ENCODE results near the gene NXNL1. TPM values are rescaled to one million over a fixed set of nuclear protein-coding genes. Genes with fewer than 3 reads are reported as not detected.
A peak's percentile ranks its signal among the peaks of the same experiment; 100 is the strongest.

NXNL1 gene
- total RNA-seq, 1 donor = not detected

GRCh38 chr19:17484520-17485185 lies 23.9 kb upstream of the NXNL1 start:
- Histone ChIP-seq H2AFZ (ENCODE audit: low read length) (no peak overlapping the region), H3K4me2 (ENCODE audit: insufficient read depth, low read length) (no peak overlapping the region), H3K4me1 (ENCODE audit: insufficient read depth, low read length) (peaks cover 6% of the 10 kb centered on the region), H3K36me3 (ENCODE audit: insufficient read depth, low read length) (peaks cover 2% of the 10 kb centered on the region), H3K4me3 (ENCODE audit: insufficient read depth, low read length) (no peak overlapping the region), H3K27me3 (ENCODE audit: insufficient read depth, low read length) (no peaks in the 10 kb centered on the region), H3K79me2 (ENCODE audit: insufficient read depth, low read length) (peaks cover 37% of the 10 kb centered on the region), H3K27ac (ENCODE audit: low read depth, low read length) (no peak overlapping the region), H4K20me1 (ENCODE audit: insufficient read depth, low read length) (peaks cover 19% of the 10 kb centered on the region), H3K9me3 (ENCODE audit: low read depth, low read length) (no peaks in the 10 kb centered on the region)
- no peak for TF ChIP-seq CTCF (IDR thresholded peaks at IDR 0.05; ENCODE audit: extremely low read depth, low read depth, low read length)
- peak; percentile 58 for DNase-seq (ENCODE audit: insufficient read length, low spot score, missing footprints)

- H3K4me3 ChIP-seq (ENCODE audit: insufficient read depth, low read length) = no peak overlapping the region
Measured at GRCh38 chr19:17483605-17484002, 22.9 kb upstream of the NXNL1 start.

GRCh38 chr19:17482877-17483604 lies 22.3 kb upstream of the NXNL1 start:
- H4K20me1 ChIP-seq (ENCODE audit: insufficient read depth, low read length) = peaks cover 14% of the 10 kb centered on the region
- H3K27ac ChIP-seq (ENCODE audit: low read depth, low read length) = no peak overlapping the region
- no peak overlapping the region for H3K4me2 ChIP-seq (ENCODE audit: insufficient read depth, low read length)
- H3K79me2 ChIP-seq (ENCODE audit: insufficient read depth, low read length) = peaks cover 37% of the 10 kb centered on the region
- peaks cover 20% of the 10 kb centered on the region for H3K4me1 ChIP-seq (ENCODE audit: insufficient read depth, low read length)
- peak; percentile 4 for DNase-seq (ENCODE audit: insufficient read length, low spot score, missing footprints)
- no peaks in the 10 kb centered on the region for H3K36me3 ChIP-seq (ENCODE audit: insufficient read depth, low read length)
- H3K4me3 ChIP-seq (ENCODE audit: insufficient read depth, low read length) = no peak overlapping the region
- no peak overlapping the region for H2AFZ ChIP-seq (ENCODE audit: low read length)
- no peaks in the 10 kb centered on the region for H3K27me3 ChIP-seq (ENCODE audit: insufficient read depth, low read length)
- no peaks in the 10 kb centered on the region for H3K9me3 ChIP-seq (ENCODE audit: low read depth, low read length)
- no peak for TF ChIP-seq CTCF (IDR thresholded peaks at IDR 0.05; ENCODE audit: extremely low read depth, low read depth, low read length)

More at GRCh38 chr19:17483605-17484002, 22.9 kb upstream of the NXNL1 start:
- H3K36me3 ChIP-seq (ENCODE audit: insufficient read depth, low read length) = no peaks in the 10 kb centered on the region
- no peaks in the 10 kb centered on the region for H3K9me3 ChIP-seq (ENCODE audit: low read depth, low read length)
- H3K4me1 ChIP-seq (ENCODE audit: insufficient read depth, low read length) = peaks cover 16% of the 10 kb centered on the region
- peaks cover 37% of the 10 kb centered on the region for H3K79me2 ChIP-seq (ENCODE audit: insufficient read depth, low read length)
- H3K4me2 ChIP-seq (ENCODE audit: insufficient read depth, low read length) = no peak overlapping the region
- H3K27ac ChIP-seq (ENCODE audit: low read depth, low read length) = no peak overlapping the region
- DNase-seq (ENCODE audit: insufficient read length, low spot score, missing footprints) = peak; percentile 18
- TF ChIP-seq CTCF (IDR thresholded peaks at IDR 0.05; ENCODE audit: extremely low read depth, low read depth, low read length) = no peak
- no peak overlapping the region for H2AFZ ChIP-seq (ENCODE audit: low read length)
- H3K27me3 ChIP-seq (ENCODE audit: insufficient read depth, low read length) = no peaks in the 10 kb centered on the region
- peaks cover 18% of the 10 kb centered on the region for H4K20me1 ChIP-seq (ENCODE audit: insufficient read depth, low read length)

- peaks cover 39% of the 10 kb centered on the region for H3K79me2 ChIP-seq (ENCODE audit: insufficient read depth, low read length)
- no peak overlapping the region for H3K4me2 ChIP-seq (ENCODE audit: insufficient read depth, low read length)
Measured at GRCh38 chr19:17481986-17482385, 21.3 kb upstream of the NXNL1 start.

More at GRCh38 chr19:17481986-17482385, 21.3 kb upstream of the NXNL1 start:
- peak; percentile 18 for DNase-seq (ENCODE audit: insufficient read length, low spot score, missing footprints)
- H3K27ac ChIP-seq (ENCODE audit: low read depth, low read length) = no peak overlapping the region
- peaks cover 14% of the 10 kb centered on the region for H4K20me1 ChIP-seq (ENCODE audit: insufficient read depth, low read length)
- H3K4me1 ChIP-seq (ENCODE audit: insufficient read depth, low read length) = peaks cover 25% of the 10 kb centered on the region
- H3K27me3 ChIP-seq (ENCODE audit: insufficient read depth, low read length) = no peaks in the 10 kb centered on the region
- H3K4me3 ChIP-seq (ENCODE audit: insufficient read depth, low read length) = no peak overlapping the region
- H2AFZ ChIP-seq (ENCODE audit: low read length) = no peak overlapping the region
- no peaks in the 10 kb centered on the region for H3K36me3 ChIP-seq (ENCODE audit: insufficient read depth, low read length)
- TF ChIP-seq CTCF (IDR thresholded peaks at IDR 0.05; ENCODE audit: extremely low read depth, low read depth, low read length) = no peak
- no peaks in the 10 kb centered on the region for H3K9me3 ChIP-seq (ENCODE audit: low read depth, low read length)
